HG03097 (cell line): ENCODE data around the gene ANKK1.

Source experiments
- ATAC-seq: cut with Tn5 transposase; IDR thresholded peaks from one replicate; pipeline ENCODE4 v1.9.1; 2021; ENCODE audit not compliant: unreplicated experiment, low FRiP score

Gene ANKK1

GRCh38 chr11:113387605-113388211, at the start of gene ANKK1:
Gene ANKK1, plus strand, starts transcription at chr11:113387779. Its CDS starts 106 bp downstream, at chr11:113387885.
- ATAC-seq, result no peak

GRCh38 chr11:113338730-113339129, 48.8 kb upstream of the ANKK1 start:
- no peak for ATAC-seq

GRCh38 chr11:113339929-113340589, 47.5 kb upstream of the ANKK1 start:
- no peak for ATAC-seq

GRCh38 chr11:113341388-113342165, 46.0 kb upstream of the ANKK1 start:
- ATAC-seq, result no peak

GRCh38 chr11:113345978-113346377, 41.6 kb upstream of the ANKK1 start:
- no peak for ATAC-seq

GRCh38 chr11:113349528-113349927, 38.1 kb upstream of the ANKK1 start:
- ATAC-seq, result no peak

- no peak for ATAC-seq
These were observed 37.1 kb upstream of the ANKK1 start for GRCh38 chr11:113350336-113351067.

GRCh38 chr11:113351068-113351450, 36.5 kb upstream of the ANKK1 start:
- no peak for ATAC-seq

- ATAC-seq, result no peak
These were observed 36.1 kb upstream of the ANKK1 start for GRCh38 chr11:113351480-113351879.

- no peak for ATAC-seq
These were observed 31.4 kb upstream of the ANKK1 start for GRCh38 chr11:113356203-113356602.

GRCh38 chr11:113363406-113363805, 24.2 kb upstream of the ANKK1 start:
- ATAC-seq, result no peak

GRCh38 chr11:113363996-113364641, 23.5 kb upstream of the ANKK1 start:
- ATAC-seq, result no peak

GRCh38 chr11:113365895-113366294, 21.7 kb upstream of the ANKK1 start:
- ATAC-seq, result no peak

GRCh38 chr11:113369411-113369810, 18.2 kb upstream of the ANKK1 start:
- ATAC-seq, result no peak

- no peak for ATAC-seq
These were observed 16.9 kb upstream of the ANKK1 start for GRCh38 chr11:113370634-113371033.

- no peak for ATAC-seq
These were observed 15.3 kb upstream of the ANKK1 start for GRCh38 chr11:113372309-113372708.

GRCh38 chr11:113373306-113373705, 14.3 kb upstream of the ANKK1 start:
- ATAC-seq, result no peak

GRCh38 chr11:113373981-113374560, 13.5 kb upstream of the ANKK1 start:
- ATAC-seq, result no peak

- ATAC-seq, result no peak
These were observed 12.2 kb upstream of the ANKK1 start for GRCh38 chr11:113375402-113375801.

GRCh38 chr11:113376156-113376555, 11.4 kb upstream of the ANKK1 start:
- no peak for ATAC-seq
